Endothelial cell of hepatic sinusoid (primary cell): ENCODE data around the gene TLR8.

ENCODE experiments used
- in situ Hi-C: cut with HindIII; loops from 2 replicates; pipeline ENCODE4 v1.10.0; 2017; ENCODE audit warnings: low sequenced_read_pairs

Gene TLR8

DNA sequence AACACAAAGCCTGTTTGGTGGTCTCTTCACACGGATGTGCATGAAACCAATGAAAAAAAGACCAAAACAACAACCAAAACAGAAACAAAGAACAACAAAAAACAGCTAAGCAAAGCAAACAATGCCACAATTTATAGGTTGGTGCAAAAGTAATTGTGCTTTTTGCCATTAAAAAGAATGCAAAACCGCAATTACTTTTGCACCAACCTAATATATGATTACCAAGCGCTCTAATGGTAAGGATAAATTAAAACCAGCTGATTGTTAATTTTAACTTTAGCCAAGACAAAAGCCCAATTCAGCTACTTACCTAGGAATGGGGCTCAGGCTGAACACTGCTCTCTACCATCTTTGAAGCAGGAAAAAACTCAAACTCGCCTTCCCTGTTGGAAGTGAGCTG, 39.1 kb downstream of the TLR8 start:
- in situ Hi-C loops: no loop called here

DNA sequence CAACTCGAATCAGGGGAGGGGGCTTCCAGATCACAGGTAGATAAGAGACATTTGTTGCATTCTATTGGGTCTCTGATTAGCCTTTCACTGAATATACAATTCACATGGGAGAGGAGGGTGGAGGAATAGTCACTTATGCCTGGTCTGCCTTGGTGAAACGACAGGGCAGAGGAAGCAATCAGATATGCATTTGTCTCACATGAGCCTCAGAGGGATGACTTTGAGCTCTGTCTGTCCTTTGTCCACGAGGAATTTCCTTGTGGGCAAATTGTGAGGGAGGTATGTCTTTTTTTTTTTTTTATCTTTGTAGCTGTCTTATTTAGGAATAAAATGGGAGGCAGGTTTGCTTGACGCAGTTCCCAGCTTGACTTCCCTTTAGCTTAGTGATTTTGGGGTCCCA, 40.0 kb downstream of the TLR8 start:
- in situ Hi-C loops: no loop called here

DNA sequence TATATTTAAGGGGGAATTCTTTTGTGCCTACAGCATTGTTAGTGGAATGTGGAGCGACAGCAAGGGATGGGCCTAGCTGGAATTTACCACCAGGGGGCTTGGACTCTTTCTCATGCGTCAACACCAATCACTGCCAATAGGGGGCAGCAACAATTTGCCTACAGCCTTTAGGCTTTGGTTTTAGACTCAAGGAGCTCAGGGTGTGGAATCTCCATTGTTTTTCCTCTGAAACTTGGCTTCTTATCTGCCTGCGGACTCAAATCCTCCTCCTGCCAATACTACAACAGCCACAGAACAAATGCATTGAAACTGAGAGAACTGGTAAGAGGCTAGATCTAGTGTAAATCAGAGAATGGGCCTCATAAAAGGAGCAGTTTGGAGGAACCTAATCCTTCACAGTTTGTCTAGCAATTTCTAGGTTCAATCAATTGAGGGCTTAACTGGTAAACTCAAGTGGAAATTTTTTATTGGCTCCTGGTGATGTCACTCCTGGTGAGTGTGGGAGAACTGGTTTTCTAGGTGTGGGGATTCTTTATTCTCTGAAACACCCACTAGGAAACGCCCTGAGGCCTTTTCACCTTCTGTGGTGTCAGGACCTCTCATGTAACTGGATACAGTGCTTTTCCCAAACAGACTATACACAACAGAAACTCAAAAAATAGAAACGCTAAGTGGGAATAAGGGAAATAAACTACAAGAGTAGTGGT, 40.6 kb downstream of the TLR8 start:
- in situ Hi-C loops: no loop called here

DNA sequence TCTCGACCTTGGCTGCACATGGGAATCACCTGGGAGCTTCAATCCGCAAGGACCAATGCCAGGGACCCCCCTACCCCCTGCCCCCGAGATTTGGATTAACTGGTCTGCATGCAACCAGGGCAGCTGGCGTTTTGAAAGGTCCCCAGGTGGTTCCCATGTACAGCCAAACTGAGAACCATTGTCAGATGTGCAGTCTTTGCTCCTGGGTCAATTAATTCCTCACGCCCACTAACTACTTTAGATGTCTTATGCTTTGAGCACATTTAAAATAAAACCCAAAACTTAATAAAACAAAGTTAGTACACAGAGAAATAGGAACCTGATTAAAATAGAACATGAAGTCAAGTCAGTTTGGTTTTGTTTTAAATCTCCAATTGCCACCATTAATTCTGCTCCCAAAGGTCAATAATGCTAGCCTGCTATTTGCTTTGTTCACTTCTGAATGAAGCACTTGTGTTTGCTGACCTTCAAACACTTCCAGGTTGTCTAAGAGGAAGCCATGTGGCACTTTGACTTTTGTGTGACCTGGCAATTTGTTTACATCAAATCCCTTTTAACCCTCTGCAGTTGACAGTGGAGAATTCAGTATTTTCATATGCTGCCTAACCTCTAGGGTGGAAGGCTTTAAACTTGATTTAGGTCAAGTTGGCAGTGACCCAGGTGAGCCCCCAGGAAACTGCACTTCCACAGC, 41.3 kb downstream of the TLR8 start:
- in situ Hi-C loops: no loop called here

DNA sequence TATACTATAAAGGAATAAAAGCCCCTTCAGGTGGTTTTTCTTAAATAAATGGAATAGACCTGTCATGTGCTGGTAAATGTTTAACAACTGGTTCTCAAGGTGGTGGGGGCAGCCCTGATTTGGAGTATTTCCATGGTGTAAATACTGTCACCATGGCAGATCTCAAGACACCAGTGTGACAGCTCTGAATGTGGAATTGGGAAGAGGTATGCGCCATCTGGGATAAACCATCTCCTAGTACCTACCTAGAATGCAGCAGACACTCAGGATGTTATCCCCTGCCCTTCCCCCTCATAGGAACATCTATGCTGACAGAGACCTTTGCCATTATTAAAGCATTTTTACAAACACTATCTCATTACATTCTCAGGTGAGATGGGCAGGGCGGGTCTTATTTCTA, 42.1 kb downstream of the TLR8 start:
- in situ Hi-C loops: no loop called here

DNA sequence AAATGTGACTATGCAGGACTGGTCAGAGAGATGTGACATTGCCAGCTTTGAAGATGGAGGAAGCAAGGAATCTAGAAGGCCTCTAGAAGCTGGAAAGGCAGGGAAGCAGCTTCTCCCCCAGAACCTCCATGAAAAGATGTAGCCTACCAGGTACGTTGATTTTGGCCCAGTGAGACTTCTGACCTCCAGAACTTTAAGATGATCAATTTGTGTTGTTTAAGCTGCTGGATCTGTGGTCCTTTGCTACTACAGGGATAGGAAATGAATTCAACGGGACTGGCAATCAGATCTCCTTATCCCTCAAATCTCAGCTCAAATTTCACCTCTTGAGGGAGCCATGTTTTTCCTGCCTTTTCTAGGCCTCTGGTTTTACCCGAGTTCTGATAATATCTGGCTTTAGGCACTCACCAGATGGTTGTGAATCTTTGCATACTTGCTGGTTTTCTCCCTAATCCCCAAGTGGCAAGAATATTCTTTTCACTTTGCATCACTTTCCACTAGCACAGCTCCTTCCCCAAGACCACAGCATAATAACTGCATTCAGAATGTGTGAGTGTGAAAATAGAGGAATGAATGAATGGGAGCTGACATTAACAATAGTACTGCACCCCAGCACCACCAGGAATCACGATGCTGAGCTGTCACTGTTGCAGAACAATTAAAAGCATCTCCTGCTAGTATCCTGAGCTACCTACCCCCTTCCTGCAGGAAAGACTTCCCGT, 42.9 kb downstream of the TLR8 start:
- in situ Hi-C loops: no loop called here

DNA sequence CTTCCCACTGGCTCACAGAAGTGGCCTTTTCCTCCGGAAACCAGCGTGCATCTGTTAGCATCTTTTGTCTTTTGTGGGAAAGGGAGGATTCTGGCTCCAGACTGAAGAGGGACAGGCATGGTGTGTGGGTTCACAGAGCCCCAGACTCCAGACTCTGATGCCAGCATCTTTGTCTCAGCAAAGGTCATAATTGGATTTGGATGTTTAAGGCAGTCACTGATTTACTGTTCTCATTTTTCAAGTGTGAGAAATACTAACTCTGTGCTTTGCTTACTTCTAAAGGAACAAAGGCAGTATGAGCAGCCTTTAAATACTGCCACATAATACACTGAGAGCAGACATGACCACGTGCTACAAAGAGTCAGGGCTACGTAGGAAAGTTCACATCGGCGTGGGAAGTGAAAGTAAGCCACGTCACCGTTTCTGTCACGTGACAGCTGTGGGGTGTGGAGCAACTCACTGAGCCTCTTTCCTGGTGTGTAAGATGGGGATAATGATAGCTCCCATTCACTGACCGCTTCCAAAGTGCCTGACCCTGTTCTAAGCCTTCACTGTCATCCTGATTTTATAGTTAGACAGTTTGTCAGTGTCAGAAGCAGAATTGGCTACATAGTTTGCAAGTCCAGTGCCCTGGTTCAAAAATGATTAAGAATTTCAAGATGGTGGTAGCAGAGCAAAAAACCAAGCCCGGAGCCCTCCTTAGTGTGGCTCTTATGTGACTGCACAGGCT, 43.7 kb downstream of the TLR8 start:
- in situ Hi-C loops: loop anchor here (5.0 kb wide), 1 partner anchor 542 kb away; no protein-coding TSS in a partner anchor

DNA sequence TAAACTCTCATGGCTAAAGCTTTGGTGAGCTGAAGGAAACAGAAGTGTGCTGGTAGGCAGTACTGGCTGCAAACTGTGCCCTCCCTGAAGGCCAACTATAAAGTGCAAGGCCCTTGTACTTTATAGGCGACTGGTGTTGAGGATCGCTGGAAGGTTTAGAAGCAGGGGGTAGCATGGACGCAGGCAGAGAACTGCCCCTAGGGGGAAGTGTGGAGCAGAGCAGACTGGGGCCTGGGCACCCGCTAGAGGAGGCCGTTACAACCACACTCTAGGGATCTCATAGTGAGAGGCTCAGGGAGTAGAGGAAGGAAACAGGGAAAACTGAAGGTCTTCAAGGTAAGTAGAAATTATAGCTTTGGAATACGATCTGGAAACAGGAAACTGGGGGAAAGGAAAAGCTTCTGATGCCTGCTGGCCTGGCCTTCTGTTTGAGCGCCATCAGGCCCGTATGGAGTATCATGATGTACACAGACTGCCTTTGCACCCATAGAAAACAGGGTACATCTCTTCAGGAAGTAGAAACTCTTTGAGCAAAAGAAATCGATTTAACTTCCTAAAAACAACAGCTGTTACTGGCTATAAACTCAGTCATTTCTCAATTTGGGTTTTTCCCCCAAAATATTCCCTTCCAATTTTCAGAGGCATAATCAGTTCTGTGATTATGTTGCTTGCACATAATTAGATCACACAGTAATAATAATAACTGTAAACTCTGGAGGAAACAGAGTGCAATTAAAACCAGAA, 44.6 kb downstream of the TLR8 start:
- in situ Hi-C loops: loop anchor here (5.0 kb wide), 1 partner anchor 541 kb away; no protein-coding TSS in a partner anchor

DNA sequence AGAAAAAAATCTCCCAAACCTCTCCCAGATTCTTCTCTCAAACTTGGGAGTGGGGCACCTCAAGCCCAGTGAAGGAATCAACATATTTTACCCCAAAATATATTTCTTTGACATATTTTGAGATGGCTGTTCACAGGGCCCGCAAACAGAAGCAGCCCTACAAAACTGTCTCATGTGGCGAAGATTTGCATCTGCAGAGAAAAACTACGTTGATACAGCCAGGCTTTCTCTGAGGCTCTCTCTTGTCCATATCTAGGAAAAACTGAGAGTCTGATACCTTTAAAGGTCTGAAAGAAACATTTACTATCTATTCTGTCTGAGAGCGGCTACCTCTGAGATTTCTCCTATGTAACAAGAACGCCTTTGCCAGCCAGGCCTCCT, 45.2 kb downstream of the TLR8 start:
- in situ Hi-C loops: loop anchor here (5.0 kb wide), 1 partner anchor 541 kb away; no protein-coding TSS in a partner anchor

DNA sequence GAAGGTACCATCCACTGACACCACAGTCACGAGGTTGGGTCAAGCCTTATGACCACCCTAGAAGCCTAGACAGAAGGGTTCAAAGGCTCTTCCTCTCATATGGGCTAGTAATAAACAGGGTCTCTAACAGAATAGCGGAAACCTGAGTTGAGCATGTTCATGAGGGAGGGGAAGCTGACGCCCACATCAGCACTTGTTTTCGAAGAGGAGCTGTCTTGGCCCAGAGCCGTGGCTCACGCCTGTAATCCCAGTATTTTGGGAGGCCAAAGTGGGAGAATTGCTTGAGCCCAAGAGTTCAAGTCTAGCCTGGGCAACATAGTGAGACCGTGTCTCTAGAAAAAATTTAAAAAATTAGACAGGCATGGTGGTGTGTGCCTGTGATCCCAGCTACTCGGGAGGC, 47.0 kb downstream of the TLR8 start:
- in situ Hi-C loops: loop anchor here (5.0 kb wide), 1 partner anchor 539 kb away; no protein-coding TSS in a partner anchor

DNA sequence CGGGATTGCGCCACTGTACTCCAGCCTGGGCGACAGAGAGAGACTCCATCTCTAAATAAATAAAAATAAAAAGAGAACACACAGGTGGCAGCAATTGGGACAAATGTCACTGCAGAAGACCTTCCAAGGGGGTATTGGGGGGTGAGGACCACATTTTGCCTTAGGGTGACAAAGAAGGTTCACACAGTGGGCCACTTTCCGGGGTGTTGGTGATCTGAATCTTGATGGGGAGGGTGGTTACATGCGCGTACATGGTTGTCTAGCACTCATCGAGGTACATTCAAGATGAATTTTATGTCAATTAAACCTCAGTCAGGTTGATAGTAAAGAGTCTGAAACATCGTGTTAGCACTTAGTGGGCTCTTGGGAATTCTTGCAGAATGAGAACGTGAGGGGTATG, 48.0 kb downstream of the TLR8 start:
- in situ Hi-C loops: loop anchor here (5.0 kb wide), 1 partner anchor 538 kb away; no protein-coding TSS in a partner anchor

DNA sequence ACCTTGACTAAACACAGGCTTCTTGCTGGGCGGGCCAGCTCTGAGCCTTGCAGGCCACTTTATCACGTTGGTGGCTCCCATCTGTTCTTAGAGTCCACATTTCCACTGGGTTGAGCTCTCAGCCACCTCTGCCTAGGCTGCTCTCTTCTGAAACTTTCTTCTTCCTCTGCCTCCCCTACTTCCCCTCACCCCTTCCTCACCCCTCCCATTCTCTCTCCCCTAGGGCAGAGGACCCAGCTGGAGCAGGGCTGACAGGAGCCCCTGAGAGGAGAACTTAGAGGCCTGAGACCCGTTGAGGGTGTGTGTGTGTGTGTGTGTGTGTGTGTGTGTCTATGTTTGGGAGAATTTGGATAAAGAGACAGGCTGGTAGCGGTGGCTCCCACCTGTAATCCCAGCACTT, 48.6 kb downstream of the TLR8 start:
- in situ Hi-C loops: loop anchor here (5.0 kb wide), 1 partner anchor 537 kb away; no protein-coding TSS in a partner anchor

DNA sequence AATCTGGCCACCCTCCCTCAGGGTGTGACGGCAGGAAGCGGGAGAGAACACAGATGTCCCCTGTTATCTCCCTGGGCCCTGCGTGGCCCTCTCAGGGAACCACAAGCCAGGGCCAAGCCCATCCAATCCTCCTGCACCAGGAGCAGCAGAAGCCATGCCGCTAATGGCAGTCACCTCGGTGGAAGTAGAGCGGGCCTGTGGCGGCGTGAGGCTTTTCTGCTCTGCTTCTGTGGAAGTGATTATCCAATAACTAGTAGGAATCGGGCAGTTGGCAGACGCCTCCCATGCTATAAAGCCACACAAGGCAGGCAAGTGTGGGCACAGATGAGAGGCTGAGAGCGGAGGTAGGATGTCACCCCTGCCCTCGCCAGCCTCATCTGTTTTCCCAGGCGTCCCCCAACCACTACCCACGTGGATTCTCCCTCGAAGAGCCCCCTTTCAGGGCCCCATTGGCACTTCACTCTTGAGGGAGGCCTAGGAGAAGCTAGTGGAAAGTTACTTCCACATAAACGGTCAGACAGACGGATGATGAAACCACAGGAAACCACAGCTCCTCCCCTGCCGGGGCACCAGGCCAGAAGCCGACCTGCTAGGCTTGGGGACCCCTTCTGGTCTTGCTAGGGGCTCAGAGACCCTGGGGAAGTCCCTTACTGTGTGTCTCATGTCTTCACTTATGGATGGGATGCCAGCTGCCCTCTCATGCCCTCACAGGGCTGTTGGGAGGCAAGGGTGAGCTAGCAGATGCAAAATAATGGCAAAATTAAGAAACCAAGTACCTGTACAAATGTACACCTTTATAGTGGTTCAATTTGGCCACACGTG, 49.7 kb downstream of the TLR8 start:
- in situ Hi-C loops: no loop called here

DNA sequence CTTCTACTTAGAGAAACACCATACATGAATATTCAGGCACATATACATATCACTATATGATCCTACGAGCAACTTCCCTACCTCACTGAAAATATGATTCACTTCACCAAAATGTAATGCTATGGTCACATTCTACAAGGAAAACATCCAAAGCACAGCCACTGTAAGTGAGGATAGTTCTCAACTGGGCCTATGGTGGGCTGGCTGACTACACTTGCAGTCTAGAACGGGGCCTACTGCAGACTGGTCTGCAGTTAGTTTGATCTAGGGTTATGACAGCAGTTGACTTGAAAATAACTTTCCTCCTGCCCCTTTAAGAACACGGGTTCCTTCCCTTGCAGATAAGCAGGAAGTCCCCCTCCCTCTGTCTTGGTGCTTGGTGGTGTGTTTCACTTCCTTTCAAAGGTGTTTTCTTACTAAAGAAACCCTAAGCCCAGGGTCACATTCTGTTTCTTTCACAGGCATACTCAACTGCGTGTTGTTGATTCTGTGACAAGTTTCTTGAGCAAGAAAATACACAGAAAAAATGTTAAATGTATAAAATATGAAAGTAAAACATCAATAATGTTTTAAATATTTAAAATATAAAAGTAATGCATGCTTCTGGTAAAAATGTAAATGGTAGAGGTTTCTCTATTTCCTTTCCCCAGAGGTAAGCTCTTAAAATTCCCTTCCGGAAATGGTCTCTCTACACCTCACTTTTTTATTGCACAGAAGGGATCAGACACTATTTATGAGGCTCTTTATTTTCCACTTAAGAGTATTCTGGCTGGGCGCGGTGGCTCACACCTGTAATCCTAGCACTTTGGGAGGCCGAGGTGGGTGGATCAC, 50.5 kb downstream of the TLR8 start:
- in situ Hi-C loops: no loop called here

DNA sequence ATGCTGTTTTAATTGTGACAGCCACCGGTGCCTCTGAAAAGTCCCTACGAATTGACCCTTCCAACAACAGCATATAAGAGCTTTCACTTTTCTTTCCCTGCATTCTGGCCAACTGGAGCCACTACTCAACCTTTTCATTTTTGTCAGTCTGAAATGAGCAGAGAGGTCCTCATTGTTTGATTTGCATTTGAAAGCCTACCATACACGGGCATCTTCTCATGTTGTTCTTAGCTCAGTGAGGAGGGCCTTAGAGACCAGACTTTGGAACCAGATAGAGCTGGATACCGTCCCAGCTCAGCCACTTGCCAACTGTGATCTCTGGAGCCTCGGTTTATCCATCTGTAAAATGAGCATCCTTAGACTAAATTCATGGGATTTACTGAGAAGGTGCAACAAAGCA, 51.6 kb downstream of the TLR8 start:
- in situ Hi-C loops: no loop called here

DNA sequence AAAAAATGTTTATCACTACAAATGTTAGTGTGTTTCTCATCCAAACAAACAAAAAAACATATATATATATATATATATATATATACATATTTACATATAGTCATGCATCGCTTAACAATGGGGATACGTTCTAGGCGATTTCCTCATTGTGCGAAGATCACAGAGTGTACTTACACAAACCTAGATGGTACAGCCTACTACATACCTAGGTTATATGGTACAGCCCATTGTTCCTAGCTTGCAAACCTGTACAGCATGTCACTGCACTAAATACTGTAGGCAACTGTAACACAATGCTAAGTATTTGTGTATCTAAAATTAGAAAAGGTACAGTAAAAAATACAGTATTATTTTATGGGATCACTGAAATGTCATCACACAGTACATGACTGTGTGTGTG, 52.0 kb downstream of the TLR8 start:
- in situ Hi-C loops: no loop called here

DNA sequence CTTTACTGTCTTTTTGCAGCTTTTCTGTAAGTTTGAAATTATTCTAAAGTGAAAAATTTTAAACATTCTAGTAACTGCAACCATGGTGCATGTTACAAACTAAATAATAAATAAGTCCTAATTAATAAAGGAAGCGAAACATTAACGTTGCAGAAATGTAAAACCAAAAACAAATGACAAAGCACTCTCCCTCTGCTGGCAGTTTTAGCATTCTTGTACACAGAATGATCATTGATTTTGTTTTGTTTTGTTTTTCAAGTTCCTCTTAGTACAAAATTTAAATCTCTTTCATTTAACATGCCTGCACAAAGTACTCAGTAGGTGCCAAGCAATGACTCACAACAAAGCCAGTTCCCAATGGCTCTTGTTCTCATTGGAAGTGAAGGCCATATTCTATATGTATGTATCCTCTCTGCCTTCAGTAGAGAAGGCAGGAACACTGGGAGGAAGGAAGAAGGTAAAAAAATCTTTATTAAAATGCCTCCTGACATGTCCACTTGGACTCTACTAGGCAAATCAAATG, 54.8 kb downstream of the TLR8 start:
- in situ Hi-C loops: no loop called here

DNA sequence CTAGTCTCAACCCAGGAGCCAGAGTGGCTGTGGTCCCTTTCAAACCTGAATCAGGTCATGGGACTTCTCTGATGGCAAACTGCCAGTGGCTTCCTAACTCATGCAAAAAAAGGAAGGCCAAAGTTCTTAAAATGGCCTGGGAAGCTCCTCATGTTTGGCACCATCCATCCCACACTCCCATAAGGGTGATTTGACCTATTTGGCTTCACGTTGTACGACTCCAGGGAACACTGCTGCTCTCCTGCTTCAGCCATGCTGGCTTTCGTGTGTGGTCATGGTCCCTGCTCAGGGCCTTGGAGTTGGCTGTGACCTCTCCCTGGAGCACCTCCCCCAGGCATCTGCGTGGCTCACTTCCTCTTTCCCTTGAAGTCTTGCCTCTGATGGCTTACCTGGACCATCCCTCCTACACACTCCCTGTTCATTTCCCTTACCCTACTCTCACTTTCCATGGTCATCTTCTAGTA, 55.7 kb downstream of the TLR8 start:
- in situ Hi-C loops: no loop called here
